Osteocyte (in vitro differentiated cells): ENCODE measurements around the gene TAL2. TPM values are rescaled to one million over a fixed set of nuclear protein-coding genes. Genes with fewer than 3 reads are reported as not detected.

Source experiments
- DNase-seq: peaks from one replicate; pipeline ENCODE4 v3.0.0; 2021; ENCODE audit warnings: mixed read lengths; ENCODE audit not compliant: unreplicated experiment; ENCODE audit errors: extremely low spot score
- H3K27ac Mint-ChIP-seq: one replicate; pipeline ENCODE4 v1.8.0; 2021; ENCODE audit warnings: mild to moderate bottlenecking, mixed read lengths; ENCODE audit not compliant: unreplicated experiment
- H3K27me3 Mint-ChIP-seq: one replicate; pipeline ENCODE4 v1.8.0; 2021; ENCODE audit warnings: mixed read lengths; ENCODE audit not compliant: unreplicated experiment
- H3K36me3 Mint-ChIP-seq: one replicate; pipeline ENCODE4 v1.8.0; 2021; ENCODE audit warnings: mixed read lengths; ENCODE audit not compliant: unreplicated experiment
- H3K4me1 Mint-ChIP-seq: one replicate; pipeline ENCODE4 v1.8.0; 2021; ENCODE audit warnings: mixed read lengths; ENCODE audit not compliant: unreplicated experiment
- H3K4me3 Mint-ChIP-seq: one replicate; pipeline ENCODE4 v1.8.0; 2021; ENCODE audit warnings: mild to moderate bottlenecking, moderate library complexity, mixed read lengths; ENCODE audit not compliant: unreplicated experiment
- H3K9me3 Mint-ChIP-seq: one replicate; pipeline ENCODE4 v1.8.0; 2021; ENCODE audit warnings: mixed read lengths; ENCODE audit not compliant: unreplicated experiment
- CTCF ChIP-seq: fragments of 200-600 bp; sonication (generic); IDR thresholded peaks from 2 replicates; pipeline ENCODE4 v1.5.0; 2021; ENCODE audit warnings: antibody characterized with exemption, mild to moderate bottlenecking, moderate library complexity
- total RNA-seq: library from RNA; stranded (reverse); gene quantifications from 2 replicates; pipeline ENCODE4 v1.2.1, GENCODE V29; 2021

Gene TAL2
- total RNA-seq, 1 donor from 2014 or later, result not detected

DNA sequence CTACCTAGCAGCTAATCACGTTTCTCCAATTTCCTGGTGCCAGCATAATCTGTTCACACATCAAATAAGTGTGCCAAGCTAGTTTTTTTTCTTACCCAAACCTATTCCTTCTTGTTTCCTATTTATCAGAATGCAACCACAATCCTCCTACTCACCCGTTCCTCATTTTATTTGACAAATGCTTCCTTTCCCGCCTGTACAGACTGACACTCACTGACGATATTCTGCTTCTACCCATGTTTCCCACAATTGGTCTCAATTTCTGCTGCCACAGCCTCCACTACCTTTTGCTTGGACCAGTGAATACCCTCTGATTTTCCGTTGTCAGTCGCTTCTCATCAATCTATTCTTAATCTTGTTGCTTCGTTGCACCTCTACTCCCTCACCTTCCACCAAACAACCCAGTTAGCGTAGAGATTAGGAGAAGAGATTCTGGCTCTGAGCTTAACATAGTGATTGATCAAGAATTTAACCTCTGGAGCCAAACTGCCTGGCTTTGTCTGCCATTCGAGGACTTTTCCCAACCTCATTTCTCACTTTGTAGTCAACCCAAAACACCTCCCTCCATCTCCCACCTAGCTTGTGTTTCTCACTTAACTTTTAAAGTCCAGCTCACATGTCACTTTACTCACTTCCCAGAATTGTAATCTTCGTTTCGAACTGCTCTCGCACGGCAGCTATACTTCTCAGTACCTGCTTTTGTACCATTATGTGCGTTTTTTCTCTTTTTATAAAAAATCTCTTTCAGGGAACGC lies 31.4 kb downstream of the TAL2 start:
- H3K4me1 Mint-ChIP-seq, result peaks cover 18% of the 10 kb centered on the region
- TF ChIP-seq CTCF, result no peak
- H3K27me3 Mint-ChIP-seq, result peaks cover 23% of the 10 kb centered on the region
- DNase-seq, result no peak
- H3K36me3 Mint-ChIP-seq, result no peaks in the 10 kb centered on the region
- no peaks in the 10 kb centered on the region for H3K9me3 Mint-ChIP-seq
- peak overlapping the region; percentile 71 for H3K27ac Mint-ChIP-seq
- H3K4me3 Mint-ChIP-seq, result peak overlapping the region; percentile 84

- H3K27me3 Mint-ChIP-seq, result peaks cover 18% of the 10 kb centered on the region
- H3K36me3 Mint-ChIP-seq, result no peaks in the 10 kb centered on the region
- TF ChIP-seq CTCF, result no peak
- H3K4me1 Mint-ChIP-seq, result peaks cover 18% of the 10 kb centered on the region
- peak within 1 kb of the TSS; percentile 84 for H3K4me3 Mint-ChIP-seq
- peak; percentile 93 for DNase-seq
- H3K9me3 Mint-ChIP-seq, result no peaks in the 10 kb centered on the region
- H3K27ac Mint-ChIP-seq, result peak within 1 kb of the TSS; percentile 71
Measured at GRCh38 chr9:105694190-105694847, 32.1 kb downstream of the TAL2 start, which contains the start of gene TMEM38B. Gene TMEM38B, plus strand, starts transcription at chr9:105694541. Its CDS starts 120 bp downstream, at chr9:105694661.

- Mint-ChIP-seq H3K36me3 (no peaks in the 10 kb centered on the region), H3K27ac (peak overlapping the region; percentile 61), H3K27me3 (peaks cover 16% of the 10 kb centered on the region), H3K9me3 (no peaks in the 10 kb centered on the region), H3K4me3 (peak overlapping the region; percentile 84), H3K4me1 (peaks cover 18% of the 10 kb centered on the region)
- DNase-seq, result no peak
- no peak for TF ChIP-seq CTCF
Measured at GRCh38 chr9:105694848-105695581, 32.8 kb downstream of the TAL2 start.

- H3K4me1 Mint-ChIP-seq, result peaks cover 18% of the 10 kb centered on the region
Measured at GRCh38 chr9:105696219-105696793, 34.0 kb downstream of the TAL2 start.

More at GRCh38 chr9:105696219-105696793, 34.0 kb downstream of the TAL2 start:
- Mint-ChIP-seq H3K27ac (no peak overlapping the region), H3K27me3 (peaks cover 16% of the 10 kb centered on the region), H3K9me3 (no peaks in the 10 kb centered on the region), H3K4me3 (no peak overlapping the region), H3K36me3 (no peaks in the 10 kb centered on the region)
- TF ChIP-seq CTCF, result no peak
- no peak for DNase-seq
